Measurements from ENCODE around the gene TRAPPC14. TPM values are rescaled to one million over a fixed set of nuclear protein-coding genes. Genes with fewer than 3 reads are reported as not detected.

Gene TRAPPC14
- total RNA-seq, 1 donor, result 8.0 TPM

DNA sequence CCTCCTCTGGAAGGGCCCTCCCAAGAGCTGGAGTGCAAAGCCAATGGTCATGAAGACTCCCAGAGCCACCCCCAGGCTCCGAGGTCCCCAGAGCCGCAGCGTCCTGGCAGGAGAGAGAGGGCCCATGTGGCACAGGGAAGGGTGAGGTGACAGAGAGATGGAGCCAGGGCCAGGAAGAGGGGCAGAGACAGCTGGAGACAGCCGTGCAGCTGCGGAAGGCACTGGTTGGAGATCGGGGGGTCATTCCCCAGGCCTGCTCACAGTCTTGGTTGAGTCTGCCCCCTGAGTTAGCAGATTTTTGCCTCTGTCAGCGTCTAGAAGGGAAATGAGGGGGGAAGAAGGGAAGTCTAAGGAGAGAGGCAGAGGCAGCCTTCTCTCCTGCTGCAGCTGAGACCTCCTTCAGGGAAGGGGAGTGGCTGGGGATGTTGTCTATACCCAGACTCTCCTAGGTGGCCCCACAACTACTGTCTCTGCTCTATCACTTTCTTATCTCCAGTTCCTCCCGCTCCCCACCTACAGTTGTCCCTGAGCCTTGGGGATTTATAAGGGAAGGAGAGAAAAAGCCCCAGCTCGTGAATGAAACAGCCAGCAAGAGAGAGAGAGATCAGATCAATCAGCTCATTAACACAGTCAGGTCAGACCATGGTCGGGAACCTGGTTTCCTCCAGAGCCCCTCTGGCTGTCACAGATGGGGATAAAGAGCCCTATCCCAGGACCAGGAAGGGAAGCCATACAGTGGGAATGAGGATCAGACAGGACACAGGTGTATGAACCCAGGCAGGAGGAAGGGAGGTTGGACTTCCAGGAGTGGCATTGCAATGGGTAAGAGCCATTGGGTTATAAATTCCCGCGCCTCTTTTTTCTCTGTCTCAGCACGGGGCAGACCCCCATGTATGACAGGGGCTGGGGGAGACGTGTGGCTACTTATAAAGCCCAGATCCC, 8.7 kb upstream of the TRAPPC14 start:
- DNase-seq (ENCODE audit: insufficient read length, low spot score, missing footprints), result peak; percentile 81
- Histone ChIP-seq H3K36me3 (ENCODE audit: insufficient read depth, low read length) (no peaks in the 10 kb centered on the region), H3K79me2 (ENCODE audit: insufficient read depth, low read length) (no peaks in the 10 kb centered on the region), H3K4me3 (ENCODE audit: insufficient read depth, low read length) (peak overlapping the region; percentile 71), H3K27ac (ENCODE audit: low read depth, low read length) (no peak overlapping the region), H2AFZ (ENCODE audit: low read length) (no peak overlapping the region), H3K4me2 (ENCODE audit: insufficient read depth, low read length) (peak overlapping the region; percentile 90), H3K9me3 (ENCODE audit: low read depth, low read length) (no peaks in the 10 kb centered on the region), H3K4me1 (ENCODE audit: insufficient read depth, low read length) (peaks cover 9% of the 10 kb centered on the region), H3K27me3 (ENCODE audit: insufficient read depth, low read length) (peaks cover 30% of the 10 kb centered on the region), H4K20me1 (ENCODE audit: insufficient read depth, low read length) (no peaks in the 10 kb centered on the region)
- TF ChIP-seq CTCF (IDR thresholded peaks at IDR 0.05; ENCODE audit: extremely low read depth, low read depth, low read length), result no peak

DNA sequence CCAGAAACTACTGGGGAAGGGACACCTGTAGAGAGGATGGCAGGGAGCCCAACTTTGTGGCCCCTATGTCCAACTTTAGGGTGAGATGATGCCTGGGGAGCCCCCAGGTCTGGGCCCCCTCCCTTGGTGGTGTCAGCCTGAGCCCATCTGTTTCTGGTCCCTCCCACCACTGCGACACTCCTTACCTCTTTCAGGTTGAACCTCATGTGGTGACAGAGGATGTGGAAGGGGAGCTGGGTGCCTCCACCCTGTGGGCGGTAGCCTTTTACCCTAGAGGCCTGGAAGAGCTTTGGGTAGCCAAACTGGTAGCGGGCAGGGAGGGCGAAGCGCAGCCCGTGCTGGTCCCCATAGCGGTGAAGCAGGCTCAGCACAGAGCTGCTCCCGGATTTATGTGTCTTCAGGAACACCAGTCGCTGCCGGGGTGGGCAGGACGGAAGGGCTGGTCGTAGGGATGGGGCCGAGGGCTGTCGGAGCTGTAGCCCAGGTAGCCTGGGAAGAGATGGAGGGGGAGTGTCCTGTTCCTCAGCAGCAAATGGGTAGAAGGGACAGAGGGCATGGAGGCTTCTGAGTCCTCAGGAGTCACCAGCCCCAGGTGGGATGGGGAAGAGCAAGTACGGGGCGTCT, 7.9 kb upstream of the TRAPPC14 start:
- Histone ChIP-seq H4K20me1 (ENCODE audit: insufficient read depth, low read length) (no peaks in the 10 kb centered on the region), H3K27me3 (ENCODE audit: insufficient read depth, low read length) (peaks cover 26% of the 10 kb centered on the region), H3K4me1 (ENCODE audit: insufficient read depth, low read length) (peaks cover 9% of the 10 kb centered on the region), H3K27ac (ENCODE audit: low read depth, low read length) (no peak overlapping the region), H2AFZ (ENCODE audit: low read length) (no peak overlapping the region), H3K4me2 (ENCODE audit: insufficient read depth, low read length) (no peak overlapping the region), H3K9me3 (ENCODE audit: low read depth, low read length) (no peaks in the 10 kb centered on the region), H3K36me3 (ENCODE audit: insufficient read depth, low read length) (no peaks in the 10 kb centered on the region), H3K4me3 (ENCODE audit: insufficient read depth, low read length) (no peak overlapping the region), H3K79me2 (ENCODE audit: insufficient read depth, low read length) (no peaks in the 10 kb centered on the region)
- DNase-seq (ENCODE audit: insufficient read length, low spot score, missing footprints), result peak; percentile 31
- no peak for TF ChIP-seq CTCF (IDR thresholded peaks at IDR 0.05; ENCODE audit: extremely low read depth, low read depth, low read length)

GRCh38 chr7:100163871-100164270, 5.3 kb upstream of the TRAPPC14 start:
- H3K36me3 ChIP-seq (ENCODE audit: insufficient read depth, low read length), result no peaks in the 10 kb centered on the region

More at GRCh38 chr7:100163871-100164270, 5.3 kb upstream of the TRAPPC14 start:
- DNase-seq (ENCODE audit: insufficient read length, low spot score, missing footprints), result no peak
- Histone ChIP-seq H3K27ac (ENCODE audit: low read depth, low read length) (no peak overlapping the region), H4K20me1 (ENCODE audit: insufficient read depth, low read length) (no peaks in the 10 kb centered on the region), H3K4me3 (ENCODE audit: insufficient read depth, low read length) (no peak overlapping the region), H3K27me3 (ENCODE audit: insufficient read depth, low read length) (peaks cover 19% of the 10 kb centered on the region), H3K79me2 (ENCODE audit: insufficient read depth, low read length) (no peaks in the 10 kb centered on the region), H3K4me1 (ENCODE audit: insufficient read depth, low read length) (peaks cover 12% of the 10 kb centered on the region), H3K4me2 (ENCODE audit: insufficient read depth, low read length) (no peak overlapping the region), H2AFZ (ENCODE audit: low read length) (no peak overlapping the region), H3K9me3 (ENCODE audit: low read depth, low read length) (no peaks in the 10 kb centered on the region)
- TF ChIP-seq CTCF (IDR thresholded peaks at IDR 0.05; ENCODE audit: extremely low read depth, low read depth, low read length), result no peak

Data from osteoblast (primary cell).